ENCODE results near the gene CERS2. TPM values are rescaled to one million over a fixed set of nuclear protein-coding genes. Genes with fewer than 3 reads are reported as not detected.

The CERS2 gene
- total RNA-seq, 4 donors from 2014 or later = 96.8 to 144 (median 131) TPM

GRCh38 chr1:150973836-150974579 is 627 bp downstream of the CERS2 start:
- peak; percentile 31 for ATAC-seq (ENCODE audit: low FRiP score)
- no peak for TF ChIP-seq CTCF (IDR thresholded peaks at IDR 0.05)

GRCh38 chr1:150973258-150973835 is 1.3 kb downstream of the CERS2 start:
- TF ChIP-seq CTCF (IDR thresholded peaks at IDR 0.05) = no peak
- ATAC-seq (ENCODE audit: low FRiP score) (no peak), DNase-seq (ENCODE audit: low spot score) (no peak)

More at GRCh38 chr1:150973836-150974579, 627 bp downstream of the CERS2 start:
- DNase-seq (ENCODE audit: low spot score) = no peak

GRCh38 chr1:150972417-150972940 is 2.2 kb downstream of the CERS2 start:
- ATAC-seq (ENCODE audit: low FRiP score) (no peak), DNase-seq (ENCODE audit: low spot score) (no peak)
- no peak for TF ChIP-seq CTCF (IDR thresholded peaks at IDR 0.05)

- DNase-seq (ENCODE audit: low spot score) = no peak
- ATAC-seq (ENCODE audit: low FRiP score) = no peak
- TF ChIP-seq CTCF (IDR thresholded peaks at IDR 0.05) = no peak
Observed at GRCh38 chr1:150971583-150972416, 2.8 kb downstream of the CERS2 start.

- DNase-seq (ENCODE audit: low spot score) = no peak
- no peak for TF ChIP-seq CTCF (IDR thresholded peaks at IDR 0.05)
- peak; percentile 34 for ATAC-seq (ENCODE audit: low FRiP score)
Observed at GRCh38 chr1:150970808-150971582, 3.6 kb downstream of the CERS2 start.

- TF ChIP-seq CTCF (IDR thresholded peaks at IDR 0.05) = no peak
- no peak for ATAC-seq (ENCODE audit: low FRiP score)
- DNase-seq (ENCODE audit: low spot score) = no peak
Observed at GRCh38 chr1:150969626-150970025, 5.0 kb downstream of the CERS2 start.

All from omental fat pad (tissue), 4 donors.